GM21528 (cell line): ENCODE results near the gene DNLZ.

Experiments
- ATAC-seq: cut with Tn5 transposase; IDR thresholded peaks from one replicate; pipeline ENCODE4 v1.9.1; 2021; ENCODE audit warnings: mild to moderate bottlenecking, moderate library complexity; ENCODE audit not compliant: unreplicated experiment, low FRiP score

DNLZ gene

DNA sequence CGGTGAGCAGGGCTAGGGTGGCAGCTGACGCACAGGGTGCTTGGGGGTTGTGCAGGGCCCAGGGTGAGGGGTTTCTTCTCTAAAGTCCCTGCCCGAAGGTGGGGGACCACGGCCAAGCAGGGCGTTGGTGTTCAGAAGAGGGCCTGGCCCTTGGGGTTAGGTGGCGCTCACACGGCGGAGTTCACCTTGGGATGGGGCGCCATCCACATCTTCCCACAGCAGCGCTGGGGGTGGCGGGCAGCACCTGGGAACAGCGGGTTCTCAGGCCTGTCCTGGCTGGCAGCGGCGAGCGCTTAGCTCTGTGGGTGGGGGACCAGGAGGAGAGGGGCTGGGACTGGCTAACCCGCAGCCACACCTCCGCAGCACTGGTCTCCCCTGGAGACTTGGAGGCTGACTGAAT lies 30.1 kb downstream of the DNLZ start:
- ATAC-seq, result no peak

- no peak for ATAC-seq
These were observed 30.5 kb downstream of the DNLZ start for GRCh38 chr9:136333045-136333444.

DNA sequence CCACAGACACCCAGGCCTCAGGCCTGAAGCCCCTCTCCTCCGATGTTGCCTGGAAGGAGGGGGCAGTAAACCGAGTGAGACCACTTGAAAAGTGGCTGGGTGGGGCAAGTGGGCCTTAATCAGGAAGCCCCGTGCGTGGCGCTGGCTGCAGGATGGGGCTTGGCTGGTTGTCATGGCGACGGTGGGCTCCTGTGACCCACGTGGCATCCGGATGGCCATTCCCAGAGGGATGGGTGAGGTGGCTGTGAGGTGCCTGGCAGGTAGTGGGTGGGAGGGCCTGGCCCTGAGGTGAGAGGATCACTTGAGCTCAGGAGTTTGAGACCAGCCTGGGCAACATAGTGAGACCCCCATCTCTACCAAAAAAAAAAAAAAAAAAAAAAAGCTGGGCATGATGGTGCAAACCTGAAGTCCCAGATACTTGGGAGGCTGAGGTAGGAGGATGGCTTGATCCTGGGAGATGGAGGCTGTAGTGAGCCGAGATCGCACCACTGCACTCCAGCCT lies 31.0 kb downstream of the DNLZ start:
- no peak for ATAC-seq

GRCh38 chr9:136331556-136332481 lies 31.7 kb downstream of the DNLZ start:
- ATAC-seq, result no peak

- no peak for ATAC-seq
These were observed 32.5 kb downstream of the DNLZ start for GRCh38 chr9:136331030-136331429.

DNA sequence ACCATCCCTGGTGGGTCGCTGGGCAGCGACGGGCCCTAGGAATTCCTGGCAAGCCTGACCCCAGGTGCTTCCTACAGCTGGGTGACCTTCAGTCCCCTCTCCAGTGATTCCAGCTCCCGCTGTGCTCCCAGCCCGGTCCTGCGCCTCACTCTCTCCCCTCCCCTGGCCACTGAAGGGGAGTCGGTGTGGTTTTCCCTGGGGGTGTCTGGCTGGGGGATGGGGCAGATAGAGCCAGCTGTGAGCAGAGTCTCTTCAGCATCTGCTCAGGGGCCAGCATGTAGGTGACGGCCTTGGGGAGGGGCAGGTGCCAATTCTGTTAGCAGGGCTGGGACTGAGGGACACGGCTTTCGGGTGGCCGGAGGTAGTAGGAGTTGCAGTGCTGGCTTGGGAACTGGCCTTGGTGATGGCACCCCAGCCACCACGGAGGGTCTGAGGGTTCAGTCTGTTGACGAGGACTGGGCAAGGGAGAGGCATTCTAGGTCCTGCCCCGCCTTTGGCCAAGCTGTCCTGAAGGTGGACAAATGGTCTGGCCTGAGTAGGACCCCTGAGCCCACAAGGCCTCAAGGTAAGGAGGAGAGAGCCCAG lies 33.0 kb downstream of the DNLZ start:
- ATAC-seq, result no peak

GRCh38 chr9:136329636-136330405 lies 33.7 kb downstream of the DNLZ start:
- no peak for ATAC-seq

GRCh38 chr9:136329211-136329627 lies 34.3 kb downstream of the DNLZ start:
- ATAC-seq, result no peak

DNA sequence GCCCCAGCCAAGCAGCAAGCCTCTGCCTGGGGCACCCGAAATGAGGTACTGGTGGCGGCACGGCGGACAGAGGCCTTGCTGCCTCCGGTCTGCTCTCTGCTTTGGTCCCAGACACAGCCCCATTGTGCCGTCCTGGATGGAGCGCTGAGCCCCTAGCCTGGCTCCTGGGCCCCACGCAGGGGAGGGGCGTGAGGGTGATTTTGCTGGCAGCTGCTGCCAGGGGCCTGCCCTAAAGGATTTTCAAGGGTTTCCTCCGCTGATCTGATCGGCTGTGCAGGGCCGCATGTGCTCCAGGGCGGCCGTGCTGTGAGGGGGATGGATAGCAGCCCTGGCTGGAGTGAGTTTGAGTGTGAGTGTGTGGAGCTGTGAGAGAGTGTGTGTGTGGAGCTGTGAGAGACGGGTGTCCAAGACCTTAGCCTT lies 34.9 kb downstream of the DNLZ start:
- no peak for ATAC-seq

DNA sequence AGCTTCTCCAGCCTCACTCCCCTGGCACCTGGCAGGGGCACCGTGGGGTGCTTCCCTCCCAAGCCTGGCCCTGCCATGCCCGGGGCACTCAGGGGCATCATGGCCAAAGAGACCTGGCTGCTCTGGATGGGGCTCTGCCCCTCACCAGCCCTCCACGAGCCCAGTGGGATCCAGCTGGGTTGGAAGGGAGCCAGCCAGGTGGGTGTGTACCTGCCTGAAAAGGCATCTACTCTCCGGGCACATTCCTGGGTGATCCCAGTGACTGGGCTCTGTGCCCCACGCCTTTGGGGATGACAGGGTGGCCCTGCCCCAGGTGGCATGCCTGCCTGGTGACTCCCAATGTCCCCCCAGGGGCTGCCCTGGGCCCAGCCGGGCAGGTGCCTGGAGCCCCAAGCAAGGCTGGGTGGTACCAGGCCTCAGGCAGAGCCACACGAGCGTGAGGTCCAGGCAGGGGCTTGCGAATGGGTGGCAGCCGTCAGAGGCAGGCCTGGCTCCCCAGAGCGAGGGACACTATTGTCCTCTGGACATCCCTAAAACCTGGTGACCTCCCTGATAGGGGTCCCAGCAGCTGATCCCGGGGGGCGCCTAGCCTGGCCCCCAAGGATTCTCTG lies 35.4 kb downstream of the DNLZ start:
- no peak for ATAC-seq

DNA sequence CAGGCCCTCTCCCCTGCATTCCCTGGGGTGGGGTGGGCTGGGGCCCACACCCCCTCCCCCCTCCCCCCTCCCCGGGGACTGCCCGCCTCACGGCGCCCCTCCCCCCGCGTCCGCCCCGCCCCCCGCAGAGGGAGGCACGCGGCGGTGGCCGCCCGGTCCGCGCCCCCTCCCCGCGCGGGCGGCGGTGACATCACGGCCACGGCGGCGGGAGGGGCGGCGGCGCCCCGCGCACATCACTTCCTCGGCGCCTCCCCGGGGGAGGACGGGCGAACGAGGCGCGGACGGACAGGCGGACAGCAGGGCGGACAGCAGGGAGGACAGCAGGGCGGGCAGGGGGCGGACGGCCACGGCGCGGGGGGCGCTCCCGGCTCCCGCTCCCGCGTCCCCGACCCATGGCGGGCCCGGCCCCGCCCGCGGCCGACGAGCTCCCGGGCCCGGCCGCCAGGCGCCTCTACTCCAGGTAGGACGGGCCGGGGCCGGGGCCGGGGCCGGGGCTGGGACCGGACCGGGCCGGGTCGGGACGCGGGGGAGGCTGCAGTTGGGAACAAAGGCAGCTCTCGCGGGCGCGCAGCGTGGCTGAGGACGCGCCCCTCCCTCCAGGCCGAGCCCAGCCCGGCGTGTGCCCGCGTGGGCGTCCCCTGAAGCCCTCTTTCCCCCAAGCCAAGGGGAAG lies 36.1 kb downstream of the DNLZ start, which contains the start of gene GPSM1:
GPSM1 (plus strand) TSS at position 236 of the 671 bp plus-strand sequence; CDS start at position 393, 157 bp downstream.
- ATAC-seq, result no peak

GRCh38 chr9:136326761-136327303 lies 36.7 kb downstream of the DNLZ start:
- no peak for ATAC-seq

GRCh38 chr9:136326061-136326760 lies 37.3 kb downstream of the DNLZ start:
- no peak for ATAC-seq

GRCh38 chr9:136325358-136325757 lies 38.2 kb downstream of the DNLZ start:
- no peak for ATAC-seq

DNA sequence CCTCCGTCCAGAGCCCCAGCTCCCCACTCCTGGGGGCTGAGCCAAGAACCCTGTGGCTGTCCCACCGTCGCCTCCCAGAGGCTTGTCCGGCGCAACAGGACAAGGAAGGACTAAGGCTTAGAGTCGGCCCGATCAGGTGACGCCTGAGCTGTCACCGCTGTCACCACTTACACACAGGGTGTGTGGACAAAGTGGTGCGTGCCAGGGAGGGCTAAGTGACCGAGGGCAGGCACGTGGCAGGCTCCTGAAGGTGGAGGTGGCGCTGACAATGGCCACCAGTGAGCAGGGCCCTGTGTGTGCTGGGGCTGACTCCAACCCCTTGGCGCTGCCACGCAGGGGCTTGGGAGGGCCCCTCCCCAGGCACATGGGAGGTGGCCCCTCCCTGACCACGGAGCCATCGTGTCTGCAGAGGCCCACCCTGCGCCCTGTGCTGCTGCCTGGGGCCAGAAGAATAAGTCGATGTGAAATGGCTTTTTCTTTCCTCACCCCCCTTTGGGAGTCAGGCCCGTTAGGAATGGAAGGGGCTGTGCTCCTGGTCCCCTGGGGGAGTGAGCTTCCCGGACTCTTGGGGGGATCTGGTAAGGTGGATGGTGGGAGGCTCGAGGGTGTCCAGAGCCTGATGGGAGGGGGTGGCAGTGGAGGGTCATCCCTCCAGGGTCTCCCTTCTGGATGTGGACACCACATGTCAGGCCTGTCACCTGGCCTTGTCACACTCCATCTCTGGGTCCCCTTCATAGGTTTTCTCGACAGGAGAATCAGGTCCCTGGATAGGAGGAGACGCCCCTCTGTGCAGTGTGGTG lies 38.8 kb downstream of the DNLZ start:
- no peak for ATAC-seq

- no peak for ATAC-seq
These were observed 40.2 kb downstream of the DNLZ start for GRCh38 chr9:136323371-136323789.

GRCh38 chr9:136322756-136323330 lies 40.7 kb downstream of the DNLZ start:
- no peak for ATAC-seq

- ATAC-seq, result no peak
These were observed 42.0 kb downstream of the DNLZ start for GRCh38 chr9:136321561-136321960.
